GM18508 (cell line): ENCODE results near the gene KRT85.

Source experiments
- ATAC-seq: cut with Tn5 transposase; IDR thresholded peaks from one replicate; pipeline ENCODE4 v1.9.1; 2021; ENCODE audit warnings: moderate number of reproducible peaks; ENCODE audit not compliant: insufficient read depth, unreplicated experiment

KRT85 gene

GRCh38 chr12:52395761-52396434 is 28.6 kb upstream of the KRT85 start:
- ATAC-seq = no peak

GRCh38 chr12:52394836-52395405 is 27.6 kb upstream of the KRT85 start:
- ATAC-seq = no peak

GRCh38 chr12:52392465-52393007 is 25.3 kb upstream of the KRT85 start:
- ATAC-seq = no peak

- ATAC-seq = no peak
Measured at GRCh38 chr12:52391618-52392002, 24.3 kb upstream of the KRT85 start.

GRCh38 chr12:52390739-52391617 is 23.7 kb upstream of the KRT85 start:
- ATAC-seq = no peak

GRCh38 chr12:52389313-52390207 is 22.3 kb upstream of the KRT85 start:
- no peak for ATAC-seq

- no peak for ATAC-seq
Measured at GRCh38 chr12:52387859-52388258, 20.6 kb upstream of the KRT85 start.

- ATAC-seq = no peak
Measured at GRCh38 chr12:52385226-52385702, 18.0 kb upstream of the KRT85 start, which contains the start of gene KRT84. TSS of gene KRT84 (minus strand) at chr12:52385652. CDS start at chr12:52385585, 67 bp downstream.

- ATAC-seq = no peak
Measured at GRCh38 chr12:52383331-52383730, 16.1 kb upstream of the KRT85 start.

- ATAC-seq = no peak
Measured at GRCh38 chr12:52382854-52383253, 15.6 kb upstream of the KRT85 start.

GRCh38 chr12:52381206-52381605 is 13.9 kb upstream of the KRT85 start:
- ATAC-seq = no peak

GRCh38 chr12:52380271-52380694 is 13.0 kb upstream of the KRT85 start:
- no peak for ATAC-seq

GRCh38 chr12:52379536-52379935 is 12.3 kb upstream of the KRT85 start:
- no peak for ATAC-seq

GRCh38 chr12:52378091-52378490 is 10.8 kb upstream of the KRT85 start:
- ATAC-seq = no peak

- no peak for ATAC-seq
Measured at GRCh38 chr12:52377266-52377665, 10.0 kb upstream of the KRT85 start.

GRCh38 chr12:52372216-52373154 is 5.2 kb upstream of the KRT85 start:
- no peak for ATAC-seq

GRCh38 chr12:52371716-52372115 is 4.4 kb upstream of the KRT85 start:
- no peak for ATAC-seq

- ATAC-seq = no peak
Measured at GRCh38 chr12:52370926-52371608, 3.8 kb upstream of the KRT85 start.
